Measurements from ENCODE around the gene ATG101.

Gene ATG101

GRCh38 chr12:52057638-52058576 is 11.9 kb upstream of the ATG101 start:
- DNase-seq (ENCODE audit: low read depth in 2 of 2), result no peak

- no peak for DNase-seq (ENCODE audit: low read depth in 2 of 2)
Measured at GRCh38 chr12:52058631-52059361, 11.0 kb upstream of the ATG101 start.

- DNase-seq (ENCODE audit: low read depth in 2 of 2), result no peak
Measured at GRCh38 chr12:52059582-52060497, 9.9 kb upstream of the ATG101 start.

GRCh38 chr12:52060498-52061177 is 9.1 kb upstream of the ATG101 start:
- DNase-seq (ENCODE audit: low read depth in 2 of 2), result no peak

GRCh38 chr12:52061470-52062166 is 8.2 kb upstream of the ATG101 start:
- DNase-seq (ENCODE audit: low read depth in 2 of 2), result no peak

- no peak for DNase-seq (ENCODE audit: low read depth in 2 of 2)
Measured at GRCh38 chr12:52062167-52063081, 7.4 kb upstream of the ATG101 start.

GRCh38 chr12:52063082-52063924 is 6.5 kb upstream of the ATG101 start:
- no peak for DNase-seq (ENCODE audit: low read depth in 2 of 2)

GRCh38 chr12:52063981-52064649 is 5.7 kb upstream of the ATG101 start:
- no peak for DNase-seq (ENCODE audit: low read depth in 2 of 2)

- DNase-seq (ENCODE audit: low read depth in 2 of 2), result no peak
Measured at GRCh38 chr12:52066346-52067080, 3.3 kb upstream of the ATG101 start.

- DNase-seq (ENCODE audit: low read depth in 2 of 2), result no peak
Measured at GRCh38 chr12:52067081-52067374, 2.8 kb upstream of the ATG101 start.

- DNase-seq (ENCODE audit: low read depth in 2 of 2), result no peak
Measured at GRCh38 chr12:52070185-52070925, 577 bp downstream of the ATG101 start.

GRCh38 chr12:52073531-52074381 is 4.0 kb downstream of the ATG101 start:
- DNase-seq (ENCODE audit: low read depth in 2 of 2), result no peak

- DNase-seq (ENCODE audit: low read depth in 2 of 2), result no peak
Measured at GRCh38 chr12:52074971-52075724, 5.4 kb downstream of the ATG101 start.

- DNase-seq (ENCODE audit: low read depth in 2 of 2), result no peak
Measured at GRCh38 chr12:52076811-52077210, 7.0 kb downstream of the ATG101 start.

GRCh38 chr12:52078276-52078675 is 8.5 kb downstream of the ATG101 start:
- DNase-seq (ENCODE audit: low read depth in 2 of 2), result no peak
